Fibroblast of skin of right quadriceps (primary cell): ENCODE data around the gene PARP15.

Source experiments
- DNase-seq: peaks from one replicate; pipeline ENCODE4 v3.0.0-alpha.2; 2013

Gene PARP15

GRCh38 chr3:122576174-122576940 lies 1.1 kb upstream of the PARP15 start:
- peak; percentile 9 for DNase-seq

GRCh38 chr3:122578069-122578740 lies 755 bp downstream of the PARP15 start:
- DNase-seq = no peak

GRCh38 chr3:122580470-122580869 lies 3.0 kb downstream of the PARP15 start:
- no peak for DNase-seq

- DNase-seq = no peak
These were observed 4.2 kb downstream of the PARP15 start for GRCh38 chr3:122581622-122582021.

- DNase-seq = no peak
These were observed 4.9 kb downstream of the PARP15 start for GRCh38 chr3:122582390-122582789.

- no peak for DNase-seq
These were observed 8.6 kb downstream of the PARP15 start for GRCh38 chr3:122586098-122586497.

- DNase-seq = no peak
These were observed 9.5 kb downstream of the PARP15 start for GRCh38 chr3:122586773-122587485.

GRCh38 chr3:122587572-122587971 lies 10.1 kb downstream of the PARP15 start:
- DNase-seq = no peak

- DNase-seq = no peak
These were observed 11.8 kb downstream of the PARP15 start for GRCh38 chr3:122589297-122589696.

GRCh38 chr3:122590610-122591009 lies 13.2 kb downstream of the PARP15 start:
- DNase-seq = no peak

GRCh38 chr3:122594025-122594424 lies 16.6 kb downstream of the PARP15 start:
- no peak for DNase-seq

GRCh38 chr3:122598151-122598550 lies 20.7 kb downstream of the PARP15 start:
- DNase-seq = no peak

- DNase-seq = no peak
These were observed 21.1 kb downstream of the PARP15 start for GRCh38 chr3:122598556-122598955.

- no peak for DNase-seq
These were observed 24.7 kb downstream of the PARP15 start for GRCh38 chr3:122602011-122602710.

GRCh38 chr3:122603056-122603455 lies 25.6 kb downstream of the PARP15 start:
- no peak for DNase-seq

GRCh38 chr3:122606330-122606729 lies 28.9 kb downstream of the PARP15 start:
- DNase-seq = no peak

- no peak for DNase-seq
These were observed 31.5 kb downstream of the PARP15 start for GRCh38 chr3:122608916-122609315.

- peak; percentile 85 for DNase-seq
These were observed 32.5 kb downstream of the PARP15 start for GRCh38 chr3:122609798-122610559.

GRCh38 chr3:122612696-122613095 lies 35.2 kb downstream of the PARP15 start:
- no peak for DNase-seq

GRCh38 chr3:122615303-122615702 lies 37.9 kb downstream of the PARP15 start:
- no peak for DNase-seq

GRCh38 chr3:122618614-122619013 lies 41.2 kb downstream of the PARP15 start:
- no peak for DNase-seq

- peak; percentile 6 for DNase-seq
These were observed 41.6 kb downstream of the PARP15 start for GRCh38 chr3:122619040-122619439.
